HG03460 (cell line): ENCODE results near the gene KCNH4.
"Not testable (repeated sequence)": the region's sequence is repeated elsewhere in the genome, so short reads cannot be mapped to it uniquely, and the experiment has no call there.

ENCODE experiments used
- ATAC-seq: cut with Tn5 transposase; IDR thresholded peaks from one replicate; pipeline ENCODE4 v1.9.1; 2021; ENCODE audit not compliant: unreplicated experiment

The KCNH4 gene

GRCh38 chr17:42140690-42141089, 40.3 kb downstream of the KCNH4 start:
- not testable (repeated sequence) for ATAC-seq

DNA sequence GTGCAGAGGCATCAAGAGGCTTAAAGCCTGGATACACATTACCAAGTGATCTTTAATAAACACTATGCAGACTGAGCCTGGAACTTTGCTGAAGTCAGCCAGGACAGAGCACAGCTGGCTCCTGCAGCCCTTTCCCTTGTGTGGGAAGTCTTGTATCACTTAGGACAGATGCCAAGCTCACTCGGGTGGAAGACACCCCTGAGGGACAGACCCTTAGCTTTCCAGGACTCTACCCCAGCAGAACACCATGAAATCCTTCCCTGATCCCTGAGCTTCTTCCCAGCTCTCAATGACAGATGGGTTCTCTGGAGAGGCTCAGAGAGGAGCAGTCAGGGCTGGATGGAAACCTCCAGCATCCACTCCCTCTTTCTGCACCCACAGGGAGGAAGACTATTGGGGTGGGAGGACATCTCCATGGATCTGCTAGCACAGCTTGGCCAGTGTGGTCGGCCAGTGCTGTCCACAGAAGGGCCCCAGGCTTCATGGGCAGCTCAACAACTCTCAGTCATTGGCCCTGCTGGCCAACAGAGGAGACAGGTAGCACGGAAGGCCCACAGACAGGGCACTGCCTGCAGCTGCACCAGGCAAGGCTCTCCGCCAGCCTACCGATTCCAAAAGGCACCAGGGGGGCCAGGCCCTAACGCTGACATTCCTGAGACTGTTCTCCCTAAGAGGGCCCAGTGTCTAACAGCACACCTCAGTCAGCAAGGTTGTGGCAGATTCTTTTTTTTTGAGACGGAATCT, 42.0 kb downstream of the KCNH4 start:
- no peak for ATAC-seq

DNA sequence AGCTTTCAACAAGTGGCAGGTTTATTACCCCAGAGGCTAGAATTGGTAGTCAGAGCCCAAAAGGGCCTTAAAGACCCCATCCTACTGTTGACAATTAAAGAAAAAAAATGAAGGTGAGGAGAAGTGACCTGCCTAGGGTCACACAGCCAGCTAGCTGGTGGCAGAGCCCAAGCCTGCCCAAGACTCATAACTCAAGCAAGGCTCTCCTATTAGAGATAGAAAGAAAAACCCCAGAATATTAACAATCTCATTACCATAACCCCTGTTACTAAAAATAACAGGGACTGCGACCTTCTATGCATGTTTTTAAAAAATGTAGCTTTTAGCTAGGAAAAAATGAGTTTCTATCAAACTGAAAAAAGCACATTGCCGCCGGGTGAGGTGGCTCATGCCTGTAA, 44.3 kb downstream of the KCNH4 start:
- no peak for ATAC-seq

GRCh38 chr17:42135664-42136653, 45.0 kb downstream of the KCNH4 start:
- ATAC-seq = no peak

DNA sequence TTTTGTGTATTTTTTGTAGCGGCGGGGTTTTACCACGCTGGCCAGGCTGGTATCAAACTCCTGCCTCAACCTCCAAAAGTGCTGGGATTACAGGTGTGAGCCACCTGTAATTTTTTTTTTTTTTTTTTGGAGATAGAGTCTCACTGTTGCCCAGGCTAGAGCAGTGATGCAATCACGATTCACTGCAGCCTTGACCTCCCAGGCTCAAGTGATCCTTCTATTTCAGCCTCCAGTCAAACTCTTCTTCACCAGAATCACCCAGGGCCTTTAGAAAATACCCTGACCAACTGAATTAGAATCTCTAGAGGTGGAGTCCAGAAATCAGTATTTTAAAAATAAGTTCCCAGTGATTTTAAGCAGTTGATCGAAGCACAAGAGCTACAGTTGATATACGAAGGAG, 45.8 kb downstream of the KCNH4 start:
- no peak for ATAC-seq

- ATAC-seq = peak; percentile 61
These were observed 47.4 kb downstream of the KCNH4 start for GRCh38 chr17:42133461-42134041.

DNA sequence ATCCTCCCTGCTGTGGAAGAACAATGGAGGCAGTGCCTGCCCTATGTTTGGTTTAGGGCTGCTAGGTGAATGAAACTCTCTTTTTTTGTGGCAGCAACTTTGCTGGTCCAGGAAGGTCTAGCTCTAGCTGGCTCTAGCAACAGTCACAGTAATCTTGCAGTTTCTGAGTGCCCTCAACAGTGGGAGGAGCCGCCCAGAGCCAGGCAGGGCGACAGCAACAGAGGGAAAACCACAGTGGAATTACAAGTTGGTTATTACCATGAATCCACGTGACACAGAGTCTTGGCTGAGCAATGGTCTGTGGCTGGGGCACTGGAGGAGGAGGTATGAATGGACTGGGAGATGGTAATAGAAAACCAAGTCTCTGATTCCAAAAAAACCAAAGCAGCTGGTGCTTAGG, 48.0 kb downstream of the KCNH4 start:
- peak; percentile 30 for ATAC-seq

DNA sequence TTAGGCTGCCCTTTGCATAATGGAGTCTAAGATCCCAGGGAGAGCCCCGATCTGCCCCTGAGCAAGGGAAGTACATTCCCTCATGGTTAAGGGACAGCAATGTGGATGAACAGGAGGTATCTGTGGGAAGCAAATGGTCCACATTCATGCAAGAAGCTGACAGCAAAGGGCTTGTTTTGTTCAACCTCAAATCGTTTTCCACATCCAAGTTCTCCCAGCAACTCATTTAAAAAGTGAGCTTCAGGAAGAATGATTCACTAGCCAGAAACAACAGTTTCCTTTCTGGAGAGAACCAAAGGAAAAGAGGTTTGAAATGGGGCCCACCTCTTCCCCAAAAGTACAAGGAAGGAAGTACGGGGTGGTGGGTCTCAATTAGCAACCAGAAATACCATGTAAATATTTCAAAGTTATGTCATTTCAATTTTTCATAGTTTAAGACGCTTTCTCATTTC, 48.9 kb downstream of the KCNH4 start:
- ATAC-seq = no peak

GRCh38 chr17:42131232-42131631, 49.7 kb downstream of the KCNH4 start:
- ATAC-seq = no peak

DNA sequence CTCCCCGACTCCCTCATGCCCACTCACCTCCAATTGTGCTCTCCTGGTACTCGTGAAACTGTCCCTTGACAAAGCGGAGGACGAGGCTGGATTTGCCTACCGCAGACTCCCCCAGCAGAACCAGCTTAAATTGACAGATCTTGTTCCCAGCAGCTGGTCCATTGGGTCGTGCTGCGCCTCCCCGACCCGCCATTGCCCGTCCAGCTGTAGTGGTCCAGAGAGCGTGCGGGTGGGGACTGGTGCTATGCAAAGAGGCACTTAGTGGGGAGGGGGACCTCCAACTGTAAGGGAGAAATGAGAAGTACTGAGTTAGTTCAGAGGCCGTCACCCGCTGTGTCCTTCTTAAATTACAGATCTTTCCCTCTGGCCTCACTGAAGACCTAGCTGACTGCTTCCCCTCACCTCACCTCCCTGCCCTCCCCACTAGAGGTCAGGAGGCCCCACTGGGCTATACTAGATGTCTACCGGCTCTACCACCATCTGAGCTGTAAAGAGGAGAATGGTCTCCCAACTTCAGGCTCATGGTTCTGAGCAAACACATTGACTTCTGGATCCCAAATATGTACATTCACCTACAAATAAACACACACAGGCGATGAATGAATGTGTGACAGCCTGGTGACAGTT, 50.5 kb downstream of the KCNH4 start:
- no peak for ATAC-seq

GRCh38 chr17:42129109-42129837, 51.7 kb downstream of the KCNH4 start:
- ATAC-seq = no peak

DNA sequence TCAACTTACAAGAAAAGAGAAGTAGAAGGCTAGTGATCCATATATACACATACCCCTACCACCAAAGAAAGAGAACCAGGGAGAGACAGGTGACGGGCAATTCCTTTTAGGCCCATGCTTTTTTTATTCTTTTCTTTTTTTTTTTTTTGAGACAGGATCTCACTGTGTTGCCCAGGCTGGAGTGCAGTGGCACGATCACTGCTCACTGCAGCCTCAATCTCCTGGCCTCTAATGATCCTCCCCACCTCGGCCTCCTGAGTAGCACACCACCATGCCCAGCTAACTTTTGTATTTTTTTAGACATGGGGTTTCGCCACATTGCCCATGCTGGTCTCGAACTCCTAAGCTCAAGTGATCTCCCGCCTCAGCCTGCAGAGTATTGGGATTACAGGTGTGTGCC, 53.5 kb downstream of the KCNH4 start:
- no peak for ATAC-seq

GRCh38 chr17:42126836-42127235, 54.1 kb downstream of the KCNH4 start:
- no peak for ATAC-seq

DNA sequence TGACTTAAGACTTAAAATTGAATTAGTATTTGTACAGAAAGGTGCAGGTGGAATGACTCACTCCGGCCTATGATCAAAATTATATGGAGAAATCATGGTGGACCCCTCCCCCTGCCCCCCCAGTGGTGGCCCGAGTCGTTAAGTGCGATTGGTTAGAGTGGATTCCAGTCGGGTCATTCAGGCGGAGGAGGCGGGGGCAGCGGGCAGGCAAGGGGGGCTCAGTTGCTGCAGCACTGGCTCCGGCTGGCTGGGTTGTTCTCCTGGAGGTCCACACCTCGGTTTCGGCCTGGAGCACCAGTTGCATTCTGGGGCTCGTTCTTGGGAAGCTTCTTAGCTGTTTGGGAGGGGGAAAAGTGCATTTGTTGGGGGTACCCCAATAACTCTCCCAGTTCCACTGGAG, 55.4 kb downstream of the KCNH4 start:
- no peak for ATAC-seq

GRCh38 chr17:42124256-42124655, 56.7 kb downstream of the KCNH4 start:
- ATAC-seq = no peak

DNA sequence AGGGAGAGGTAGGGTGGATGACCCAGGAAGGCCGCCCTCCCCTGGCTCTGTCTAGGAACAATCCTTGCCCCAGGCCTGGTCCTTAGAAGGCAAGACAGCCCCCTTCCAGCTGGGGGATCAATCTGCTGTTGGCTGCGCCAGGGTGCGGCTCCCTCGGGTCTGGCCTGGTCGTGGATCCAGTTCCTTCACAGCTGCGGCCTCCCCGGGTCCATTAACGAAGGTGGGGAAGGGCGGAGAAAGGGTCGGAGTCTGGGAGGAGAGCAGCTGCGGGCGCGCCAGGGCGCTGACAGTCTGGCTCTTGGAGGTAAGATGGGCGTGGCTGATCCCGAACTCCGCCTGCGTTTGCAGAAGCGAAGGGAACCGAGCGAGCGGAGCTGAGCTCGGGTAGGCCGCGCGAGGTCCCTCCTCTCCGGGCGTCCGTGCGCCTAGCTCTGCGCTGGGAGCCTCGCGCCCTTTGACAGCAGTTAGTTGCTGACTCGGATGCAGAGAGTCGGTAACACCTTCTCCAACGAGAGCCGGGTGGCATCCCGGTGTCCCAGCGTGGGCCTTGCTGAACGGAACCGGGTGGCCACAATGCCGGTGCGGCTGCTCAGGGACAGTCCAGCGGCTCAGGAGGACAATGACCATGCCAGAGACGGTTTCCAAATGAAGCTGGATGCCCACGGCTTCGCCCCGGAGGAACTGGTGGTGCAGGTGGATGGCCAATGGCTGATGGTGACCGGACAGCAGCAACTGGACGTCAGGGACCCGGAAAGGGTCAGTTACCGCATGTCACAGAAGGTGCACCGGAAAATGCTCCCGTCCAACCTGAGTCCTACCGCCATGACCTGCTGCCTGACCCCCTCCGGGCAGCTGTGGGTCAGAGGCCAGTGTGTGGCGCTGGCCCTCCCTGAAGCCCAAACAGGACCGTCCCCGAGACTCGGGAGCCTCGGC, 58.3 kb downstream of the KCNH4 start, which contains the start of gene HSPB9:
Gene HSPB9, plus strand, starts transcription at position 434 of the 933 bp plus-strand sequence. Its CDS starts 47 bp downstream, at position 481.
- no peak for ATAC-seq

- peak; percentile 64 for ATAC-seq
These were observed 59.9 kb downstream of the KCNH4 start, which contains the start of gene KAT2A for GRCh38 chr17:42120770-42121769. Gene KAT2A (minus strand): TSS chr17:42121367. CDS start chr17:42121304, 63 bp downstream.
